GM19395 (cell line): ENCODE results near the gene SNRPN.
"Not testable (repeated sequence)": the region's sequence is repeated elsewhere in the genome, so short reads cannot be mapped to it uniquely, and the experiment has no call there.

Experiments
- ATAC-seq: cut with Tn5 transposase; IDR thresholded peaks from one replicate; pipeline ENCODE4 v1.9.1; 2021; ENCODE audit warnings: mild to moderate bottlenecking, moderate library complexity; ENCODE audit not compliant: unreplicated experiment

SNRPN gene

GRCh38 chr15:24966364-24967103, 11.7 kb downstream of the SNRPN start:
- ATAC-seq, result no peak

- ATAC-seq, result no peak
Measured at GRCh38 chr15:24971052-24971451, 16.3 kb downstream of the SNRPN start.

GRCh38 chr15:24971772-24972171, 17.0 kb downstream of the SNRPN start:
- ATAC-seq, result no peak

- ATAC-seq, result not testable (repeated sequence)
Measured at GRCh38 chr15:24972707-24973106, 17.9 kb downstream of the SNRPN start.

GRCh38 chr15:24976932-24977331, 22.1 kb downstream of the SNRPN start:
- ATAC-seq, result no peak

GRCh38 chr15:24977686-24978085, 22.9 kb downstream of the SNRPN start:
- ATAC-seq, result no peak

GRCh38 chr15:24985224-24985623, 30.4 kb downstream of the SNRPN start:
- ATAC-seq, result no peak

GRCh38 chr15:24986653-24987052, 31.9 kb downstream of the SNRPN start:
- ATAC-seq, result no peak

GRCh38 chr15:25019434-25019833, 64.6 kb downstream of the SNRPN start:
- no peak for ATAC-seq

- ATAC-seq, result no peak
Measured at GRCh38 chr15:25022233-25022632, 67.4 kb downstream of the SNRPN start.
